H9 (cell line): ENCODE data around the gene TRIO. TPM values are rescaled to one million over a fixed set of nuclear protein-coding genes. Genes with fewer than 3 reads are reported as not detected.

Experiments
- DNase-seq: peaks from one replicate; pipeline ENCODE4 v3.0.0-alpha.2; 2017
- H2AFZ ChIP-seq: one replicate; pipeline ENCODE4 v1.6.1; 2013; ENCODE audit warnings: mild to moderate bottlenecking, low read length, control low read depth, moderate library complexity
- H2AK5ac ChIP-seq: 2 replicates; pipeline ENCODE4 v1.6.1; 2013; ENCODE audit warnings: low read length, control low read depth, mixed read lengths; ENCODE audit not compliant: insufficient read length
- H2BK120ac ChIP-seq: one replicate; pipeline ENCODE4 v1.6.1; 2013; ENCODE audit warnings: low read depth, mild to moderate bottlenecking, low read length, control low read depth, inconsistent platforms; ENCODE audit not compliant: poor library complexity, severe bottlenecking
- H2BK12ac ChIP-seq: 2 replicates; pipeline ENCODE4 v1.6.1; 2013; ENCODE audit warnings: low read length, control low read depth, mixed read lengths, low read depth; ENCODE audit not compliant: insufficient read length
- H2BK15ac ChIP-seq: 2 replicates; pipeline ENCODE4 v1.6.1; 2013; ENCODE audit warnings: low read depth, low read length, control low read depth
- H2BK20ac ChIP-seq: one replicate; pipeline ENCODE4 v1.6.1; 2013; ENCODE audit warnings: low read depth, mild to moderate bottlenecking, low read length, control low read depth, inconsistent platforms; ENCODE audit not compliant: poor library complexity, severe bottlenecking
- H2BK5ac ChIP-seq: 2 replicates; pipeline ENCODE4 v1.6.1; 2013; ENCODE audit warnings: low read length, control low read depth, mixed read lengths; ENCODE audit not compliant: insufficient read length
- H3K14ac ChIP-seq: 2 replicates; pipeline ENCODE4 v1.6.1; 2013; ENCODE audit warnings: low read length, control low read depth; ENCODE audit not compliant: insufficient read depth
- H3K18ac ChIP-seq: 2 replicates; pipeline ENCODE4 v1.6.1; 2013; ENCODE audit warnings: low read depth, mild to moderate bottlenecking, mixed read lengths, low read length, control low read depth; ENCODE audit not compliant: insufficient read length
- H3K23ac ChIP-seq: 2 replicates; pipeline ENCODE4 v1.6.1; 2013; ENCODE audit warnings: low read length, control low read depth, mixed read lengths, low read depth; ENCODE audit not compliant: insufficient read length
- H3K23me2 ChIP-seq: 2 replicates; pipeline ENCODE4 v1.6.1; 2013; ENCODE audit warnings: low read depth, mild to moderate bottlenecking, mixed read lengths, low read length, control low read depth; ENCODE audit not compliant: insufficient read length, poor library complexity, severe bottlenecking
- H3K27ac ChIP-seq: 2 replicates; pipeline ENCODE4 v1.5.1; 2013; ENCODE audit warnings: low read length, control low read depth, mixed read lengths, low read depth; ENCODE audit not compliant: insufficient read length
- H3K27me3 ChIP-seq: 2 replicates; pipeline ENCODE4 v1.6.1; 2013; ENCODE audit warnings: low read length, control low read depth, inconsistent platforms; ENCODE audit not compliant: insufficient read depth
- H3K4ac ChIP-seq: 2 replicates; pipeline ENCODE4 v1.6.1; 2013; ENCODE audit warnings: low read depth, mild to moderate bottlenecking, control low read depth, inconsistent platforms, low read length, moderate library complexity
- H3K4me1 ChIP-seq: 2 replicates; pipeline ENCODE4 v1.6.1; 2013; ENCODE audit warnings: low read length, control low read depth, inconsistent platforms; ENCODE audit not compliant: insufficient read depth
- H3K4me2 ChIP-seq: 2 replicates; pipeline ENCODE4 v1.6.1; 2013; ENCODE audit warnings: low read length, control low read depth, mixed read lengths; ENCODE audit not compliant: insufficient read length, insufficient read depth
- H3K56ac ChIP-seq: 2 replicates; pipeline ENCODE4 v1.6.1; 2013; ENCODE audit warnings: low read depth, mild to moderate bottlenecking, mixed read lengths, low read length, control low read depth; ENCODE audit not compliant: insufficient read length
- H3K79me1 ChIP-seq: 2 replicates; pipeline ENCODE4 v1.6.1; 2013; ENCODE audit warnings: low read depth, mild to moderate bottlenecking, moderate library complexity, low read length, control low read depth, inconsistent platforms; ENCODE audit not compliant: insufficient read depth, poor library complexity, severe bottlenecking
- H3K79me2 ChIP-seq: 2 replicates; pipeline ENCODE4 v1.6.1; 2013; ENCODE audit warnings: low read length, control low read depth, inconsistent platforms; ENCODE audit not compliant: insufficient read depth
- H3K9ac ChIP-seq: 2 replicates; pipeline ENCODE4 v1.6.1; 2013; ENCODE audit warnings: low read length, control low read depth, mixed read lengths; ENCODE audit not compliant: insufficient read length; ENCODE audit errors: extremely low read depth
- H3K9me3 ChIP-seq: one replicate; pipeline ENCODE4 v1.6.1; 2013; ENCODE audit warnings: low read depth, low read length, inconsistent platforms; ENCODE audit not compliant: control insufficient read depth
- H3T11ph ChIP-seq: one replicate; pipeline ENCODE4 v1.6.1; 2013; ENCODE audit warnings: mild to moderate bottlenecking, low read length, control low read depth, inconsistent platforms
- H4K20me1 ChIP-seq: one replicate; pipeline ENCODE4 v1.6.1; 2013; ENCODE audit not compliant: control insufficient read depth, insufficient read length, insufficient read depth
- H4K5ac ChIP-seq: 2 replicates; pipeline ENCODE4 v1.6.1; 2013; ENCODE audit warnings: low read depth, mild to moderate bottlenecking, mixed read lengths, low read length, control low read depth; ENCODE audit not compliant: insufficient read length
- H4K8ac ChIP-seq: replicated peaks from 2 replicates; pipeline ENCODE4 v1.6.1; 2013; ENCODE audit warnings: low read length, control low read depth, mixed read lengths, low read depth; ENCODE audit not compliant: insufficient read length
- H4K91ac ChIP-seq: 2 replicates; pipeline ENCODE4 v1.6.1; 2013; ENCODE audit warnings: low read depth, mild to moderate bottlenecking, moderate library complexity, mixed read lengths, low read length, control low read depth; ENCODE audit not compliant: insufficient read length
- H3K27ac Mint-ChIP-seq, 3 experiments: 2 replicates in 2 of 3; 3 replicates in 1 of 3; pipeline ENCODE4 v1.8.0; 2020 to 2021; ENCODE audit warnings: mixed read lengths in 3 of 3, mild to moderate bottlenecking in 1 of 3, moderate library complexity in 1 of 3
- H3K27me3 Mint-ChIP-seq: 2 replicates; pipeline ENCODE4 v1.8.0; 2021; ENCODE audit warnings: low read depth, mild to moderate bottlenecking, moderate library complexity, mixed read lengths
- H3K36me3 Mint-ChIP-seq, 3 experiments: 2 replicates in 2 of 3; 3 replicates in 1 of 3; pipeline ENCODE4 v1.8.0; 2020 to 2021; ENCODE audit warnings: low read depth in 3 of 3, mixed read lengths in 3 of 3; ENCODE audit not compliant: insufficient read depth in 1 of 3
- H3K4me1 Mint-ChIP-seq, 2 experiments: 2 replicates each; pipeline ENCODE4 v1.8.0; 2020; ENCODE audit warnings: mixed read lengths in 2 of 2
- H3K4me3 Mint-ChIP-seq, 2 experiments: 2 replicates in 1 of 2; 3 replicates in 1 of 2; pipeline ENCODE4 v1.8.0; 2020 to 2021; ENCODE audit warnings: mild to moderate bottlenecking in 2 of 2, mixed read lengths in 2 of 2, moderate library complexity in 1 of 2
- H3K9me3 Mint-ChIP-seq, 2 experiments: 2 replicates in 1 of 2; 3 replicates in 1 of 2; pipeline ENCODE4 v1.8.0; 2020; ENCODE audit warnings: mild to moderate bottlenecking in 2 of 2, mixed read lengths in 2 of 2, moderate library complexity in 1 of 2
- WGBS: extraction: QIAGEN DNeasy Blood & Tissue Kit; methylation state at CpG from one replicate; pipeline ENCODE4 v1.1.7; 2013; ENCODE audit warnings: missing lambda C conversion rate, low lambda C conversion rate, mixed read lengths; ENCODE audit not compliant: insufficient read length; ENCODE audit errors: extremely low coverage; 5-methylcytosine and 5-hydroxymethylcytosine counted together
- total RNA-seq: library from RNA; stranded (reverse); gene quantifications from 2 replicates; pipeline ENCODE4 v1.2.1, GENCODE V29; 2021
- TF ChIP-seq, protein P1 (sequence below): fragments of 200-600 bp; sonication (generic); conservative IDR thresholded peaks from 3 replicates; pipeline ENCODE4 v1.8.0; 2021; ENCODE audit warnings: antibody characterized with exemption, mild to moderate bottlenecking

TRIO gene
- total RNA-seq, 1 experiment from 2014 or later, result 87.8 TPM

DNA sequence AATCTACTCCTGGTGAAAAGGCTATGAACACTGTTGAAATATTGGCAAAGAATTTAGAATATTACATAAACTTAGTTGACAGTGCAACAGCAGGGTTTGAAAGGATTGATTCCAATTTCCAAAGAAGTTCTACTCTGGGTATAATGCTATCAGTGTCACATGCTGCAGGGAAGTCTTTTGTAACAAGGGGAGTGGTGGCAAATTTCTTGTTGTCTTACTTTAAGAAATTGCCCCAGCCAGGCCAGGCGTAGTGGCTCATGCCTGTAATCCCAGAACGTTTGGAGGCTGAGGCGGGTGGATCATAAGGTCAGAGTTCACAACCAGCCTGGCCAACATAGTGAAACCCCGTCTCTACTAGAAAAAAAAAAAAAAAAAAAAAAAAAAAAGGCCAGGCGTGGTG is 352.2 kb downstream of the TRIO start:
- Histone ChIP-seq H2BK20ac (no peak overlapping the region), H3K79me2 (no peaks in the 10 kb centered on the region), H3K23me2 (no peaks in the 10 kb centered on the region), H4K20me1 (no peaks in the 10 kb centered on the region), H2BK15ac (no peak overlapping the region), H2BK12ac (no peak overlapping the region), H3K23ac (no peak overlapping the region), H2BK5ac (no peak overlapping the region), H3K4me1 (no peaks in the 10 kb centered on the region), H3K79me1 (no peaks in the 10 kb centered on the region), H3K56ac (no peak overlapping the region), H2AFZ (no peak overlapping the region), H4K91ac (no peak overlapping the region), H4K5ac (no peak overlapping the region), H2AK5ac (no peak overlapping the region), H3K9me3 (no peaks in the 10 kb centered on the region), H3K14ac (no peak overlapping the region), H4K8ac (no peak overlapping the region), H3K18ac (no peak overlapping the region), H3T11ph (no peak overlapping the region), H3K4me2 (no peak overlapping the region), H3K27me3 (no peaks in the 10 kb centered on the region), H2BK120ac (no peak overlapping the region), H3K9ac (no peak overlapping the region), H3K27ac (no peak overlapping the region), H3K4ac (no peak overlapping the region)
- H3K27me3 Mint-ChIP-seq, result no peaks in the 10 kb centered on the region; the same call in none of the 2 replicates
- no CpG with 5 or more reads among the region's 5 CpGs for WGBS
- DNase-seq, result no peak
- H3K9me3 Mint-ChIP-seq, result no peaks in the 10 kb centered on the region
- H3K36me3 Mint-ChIP-seq, result peaks cover 23 to 63% (median 61%) of the 10 kb centered on the region in 3 experiments; a peak in 6 of 7 replicates
- no peak overlapping the region for H3K4me3 Mint-ChIP-seq
- H3K4me1 Mint-ChIP-seq, result no peaks in the 10 kb centered on the region
- TF ChIP-seq, protein P1, sequence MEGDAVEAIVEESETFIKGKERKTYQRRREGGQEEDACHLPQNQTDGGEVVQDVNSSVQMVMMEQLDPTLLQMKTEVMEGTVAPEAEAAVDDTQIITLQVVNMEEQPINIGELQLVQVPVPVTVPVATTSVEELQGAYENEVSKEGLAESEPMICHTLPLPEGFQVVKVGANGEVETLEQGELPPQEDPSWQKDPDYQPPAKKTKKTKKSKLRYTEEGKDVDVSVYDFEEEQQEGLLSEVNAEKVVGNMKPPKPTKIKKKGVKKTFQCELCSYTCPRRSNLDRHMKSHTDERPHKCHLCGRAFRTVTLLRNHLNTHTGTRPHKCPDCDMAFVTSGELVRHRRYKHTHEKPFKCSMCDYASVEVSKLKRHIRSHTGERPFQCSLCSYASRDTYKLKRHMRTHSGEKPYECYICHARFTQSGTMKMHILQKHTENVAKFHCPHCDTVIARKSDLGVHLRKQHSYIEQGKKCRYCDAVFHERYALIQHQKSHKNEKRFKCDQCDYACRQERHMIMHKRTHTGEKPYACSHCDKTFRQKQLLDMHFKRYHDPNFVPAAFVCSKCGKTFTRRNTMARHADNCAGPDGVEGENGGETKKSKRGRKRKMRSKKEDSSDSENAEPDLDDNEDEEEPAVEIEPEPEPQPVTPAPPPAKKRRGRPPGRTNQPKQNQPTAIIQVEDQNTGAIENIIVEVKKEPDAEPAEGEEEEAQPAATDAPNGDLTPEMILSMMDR, result no peak
- no peak overlapping the region for H3K27ac Mint-ChIP-seq
